ENCODE data around the gene GRIN3B.

The GRIN3B gene

DNA sequence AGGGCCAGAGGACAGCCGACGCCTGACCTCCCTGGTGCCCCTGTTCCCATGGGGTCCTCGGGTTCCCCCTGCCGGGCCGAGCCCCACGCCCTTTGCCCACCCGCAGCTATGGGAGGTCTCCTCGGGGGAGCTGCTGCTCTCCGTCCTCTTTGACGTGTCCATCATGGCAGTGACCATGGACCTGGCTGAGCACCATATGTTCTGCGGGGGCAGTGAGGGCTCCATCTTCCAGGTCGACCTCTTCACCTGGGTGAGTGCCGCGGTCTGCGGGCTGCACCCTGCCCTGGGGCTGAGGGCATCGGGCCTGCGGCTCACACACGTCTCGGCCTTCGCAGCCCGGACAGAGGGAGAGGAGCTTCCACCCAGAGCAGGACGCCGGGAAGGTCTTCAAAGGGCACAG is 9.5 kb upstream of the GRIN3B start:
- no peak for DNase-seq (ENCODE audit: low read depth in 2 of 2)

DNA sequence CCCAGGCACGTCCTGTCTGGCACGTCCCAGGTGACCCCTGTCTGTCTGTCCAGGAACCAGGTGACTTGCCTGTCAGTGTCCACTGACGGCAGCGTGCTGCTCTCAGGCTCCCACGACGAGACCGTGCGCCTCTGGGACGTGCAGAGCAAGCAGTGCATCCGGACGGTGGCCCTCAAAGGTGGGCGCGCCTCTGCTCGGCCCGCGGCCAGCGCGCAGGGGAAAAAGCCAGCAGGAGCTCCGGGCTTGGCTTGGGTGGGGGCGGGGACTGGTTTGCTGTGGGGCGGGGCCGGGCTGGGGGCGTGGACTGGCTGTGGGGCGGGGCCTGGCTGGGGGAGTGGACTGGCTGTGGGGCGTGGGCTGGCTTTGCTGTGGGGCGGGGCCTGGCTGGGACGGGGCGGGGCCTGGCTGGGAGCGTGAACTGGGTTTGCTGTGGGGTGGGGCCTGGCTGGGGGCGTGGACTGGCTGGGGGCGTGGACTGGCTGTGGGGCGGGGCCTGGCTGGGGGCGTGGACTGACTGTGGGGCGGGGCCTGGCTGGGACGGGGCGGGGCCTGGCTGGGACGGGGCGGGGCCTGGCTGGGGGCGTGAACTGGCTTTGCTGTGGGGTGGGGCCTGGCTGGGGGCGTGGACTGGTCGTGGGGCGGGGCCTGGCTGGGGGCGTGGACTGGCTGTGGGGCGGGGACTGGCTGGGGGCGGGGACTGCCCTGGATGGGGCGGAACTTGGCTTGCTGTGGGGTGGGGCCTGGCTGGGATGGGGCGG is 8.9 kb upstream of the GRIN3B start:
- peak in 1 of 2 donors; percentile 35 for DNase-seq (ENCODE audit: low read depth in 2 of 2)

DNA sequence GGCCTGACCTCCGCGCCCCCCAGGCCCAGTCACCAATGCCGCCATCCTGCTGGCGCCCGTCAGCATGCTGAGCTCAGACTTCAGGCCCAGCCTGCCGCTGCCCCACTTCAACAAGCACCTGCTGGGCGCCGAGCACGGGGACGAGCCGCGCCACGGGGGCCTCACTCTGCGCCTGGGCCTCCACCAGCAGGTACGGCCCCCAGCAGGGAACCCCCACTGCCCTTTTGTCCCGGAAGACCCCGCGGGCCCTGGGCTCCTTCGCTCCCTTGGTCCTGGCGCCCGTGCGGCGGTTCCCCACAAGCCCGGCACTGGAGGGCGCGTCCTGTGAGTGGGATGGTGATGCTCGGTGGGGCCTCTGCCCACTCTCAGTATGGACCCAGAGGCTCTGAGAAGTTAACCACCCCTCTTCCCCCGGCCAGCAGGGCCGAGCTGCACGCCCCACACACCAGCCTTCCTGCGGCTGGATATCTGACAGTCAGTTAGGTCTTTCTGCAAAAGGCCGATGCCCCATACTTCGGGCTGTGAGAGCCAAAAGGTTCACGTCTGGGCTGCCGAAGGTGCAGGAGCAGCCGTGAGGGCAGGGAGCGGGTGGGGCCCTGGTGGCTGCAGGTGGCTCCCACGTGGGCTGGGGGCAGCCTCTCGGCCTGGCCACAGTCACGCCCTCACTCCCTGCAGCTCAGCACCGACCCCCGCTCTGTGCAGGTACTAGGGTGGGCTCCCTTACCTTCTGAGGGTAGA is 8.1 kb upstream of the GRIN3B start:
- no peak for DNase-seq (ENCODE audit: low read depth in 2 of 2)

DNA sequence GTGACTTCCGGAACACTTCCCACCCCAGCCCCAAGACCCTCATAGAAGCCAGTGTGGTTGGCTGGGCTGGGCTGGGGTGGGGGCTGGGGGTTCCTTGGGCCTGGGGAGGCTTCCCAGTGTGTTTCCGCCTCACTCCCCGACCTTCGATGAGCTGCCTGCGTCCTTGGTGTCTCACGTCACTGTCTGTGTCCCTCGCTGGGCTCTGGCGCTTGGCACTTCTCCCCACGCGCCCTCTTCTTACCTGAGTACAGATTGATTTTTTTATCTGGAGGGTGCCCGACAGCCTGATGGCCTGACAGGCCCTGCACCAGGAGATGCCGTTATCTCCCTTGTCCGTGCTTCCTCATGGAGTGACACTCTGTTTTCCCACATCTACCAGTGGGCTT is 7.6 kb upstream of the GRIN3B start:
- no peak for DNase-seq (ENCODE audit: low read depth in 2 of 2)

DNA sequence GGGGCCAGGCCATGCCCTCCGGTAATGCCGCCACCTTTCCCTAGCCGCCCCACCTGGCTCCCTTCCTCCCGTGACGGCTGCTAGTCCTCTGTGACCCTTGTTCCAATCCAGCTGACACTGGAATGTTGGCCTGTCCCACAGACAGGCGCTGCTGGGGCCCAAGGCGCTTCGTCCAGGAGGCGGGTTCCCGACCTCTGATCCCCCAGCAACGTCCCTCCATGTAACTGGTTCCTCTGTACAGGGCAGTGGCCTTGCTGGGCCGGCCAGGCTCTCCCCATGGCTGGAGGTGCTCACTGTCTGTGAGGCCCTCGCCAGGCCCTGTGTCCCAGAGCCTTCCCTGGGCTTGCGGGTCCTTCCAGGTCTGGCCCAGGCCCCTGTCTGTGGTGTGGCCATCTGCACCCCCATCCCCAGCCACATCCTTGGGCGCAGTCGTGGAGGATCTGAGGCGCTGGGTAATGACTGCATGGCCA is 6.8 kb upstream of the GRIN3B start:
- no peak for DNase-seq (ENCODE audit: low read depth in 2 of 2)

DNA sequence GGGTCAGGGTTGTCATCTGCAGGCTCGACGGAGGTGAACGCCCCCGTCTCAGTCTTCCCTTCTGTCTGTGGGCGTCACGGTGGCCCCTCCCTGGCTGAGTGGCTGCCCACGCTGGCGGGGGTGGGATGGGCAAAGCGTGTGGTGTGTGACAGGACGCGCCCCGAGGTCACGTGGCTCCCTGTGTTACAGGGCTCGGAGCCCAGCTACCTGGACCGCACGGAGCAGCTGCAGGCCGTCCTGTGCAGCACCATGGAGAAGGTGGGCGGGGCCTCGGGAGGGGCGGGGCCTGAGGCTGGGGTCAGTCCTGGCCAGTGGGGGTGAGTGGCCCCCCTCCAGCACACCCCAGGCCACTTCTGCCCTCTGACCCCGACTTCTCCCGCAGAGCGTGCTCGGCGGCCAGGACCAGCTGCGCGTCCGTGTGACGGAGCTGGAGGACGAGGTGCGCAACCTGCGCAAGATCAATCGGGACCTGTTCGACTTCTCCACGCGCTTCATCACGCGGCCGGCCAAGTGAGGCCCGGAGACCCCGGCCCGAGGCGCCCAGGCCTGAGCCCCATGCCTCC is 6.3 kb upstream of the GRIN3B start:
- no peak for DNase-seq (ENCODE audit: low read depth in 2 of 2)

DNA sequence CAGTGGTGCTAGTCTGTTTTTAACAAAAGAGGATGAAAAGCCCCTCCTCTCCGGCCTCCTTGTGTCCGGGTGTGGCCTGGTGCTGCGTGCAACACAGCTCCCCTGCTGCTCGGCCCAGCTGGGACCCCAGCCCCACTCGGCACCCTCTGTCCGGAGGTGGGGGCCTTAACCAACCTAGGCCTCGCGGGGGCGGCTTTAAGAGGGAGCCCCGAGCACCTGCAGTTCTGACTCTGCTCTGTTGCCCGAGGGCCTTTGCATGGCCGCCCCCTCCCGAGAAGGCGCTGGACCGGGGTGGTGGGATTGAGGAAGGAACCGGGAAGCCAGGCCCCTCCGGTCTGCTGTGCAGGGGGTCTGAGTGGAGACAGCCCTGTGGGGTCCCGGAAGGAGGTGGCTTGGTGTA is 5.7 kb upstream of the GRIN3B start:
- DNase-seq (ENCODE audit: low read depth in 2 of 2) = no peak

DNA sequence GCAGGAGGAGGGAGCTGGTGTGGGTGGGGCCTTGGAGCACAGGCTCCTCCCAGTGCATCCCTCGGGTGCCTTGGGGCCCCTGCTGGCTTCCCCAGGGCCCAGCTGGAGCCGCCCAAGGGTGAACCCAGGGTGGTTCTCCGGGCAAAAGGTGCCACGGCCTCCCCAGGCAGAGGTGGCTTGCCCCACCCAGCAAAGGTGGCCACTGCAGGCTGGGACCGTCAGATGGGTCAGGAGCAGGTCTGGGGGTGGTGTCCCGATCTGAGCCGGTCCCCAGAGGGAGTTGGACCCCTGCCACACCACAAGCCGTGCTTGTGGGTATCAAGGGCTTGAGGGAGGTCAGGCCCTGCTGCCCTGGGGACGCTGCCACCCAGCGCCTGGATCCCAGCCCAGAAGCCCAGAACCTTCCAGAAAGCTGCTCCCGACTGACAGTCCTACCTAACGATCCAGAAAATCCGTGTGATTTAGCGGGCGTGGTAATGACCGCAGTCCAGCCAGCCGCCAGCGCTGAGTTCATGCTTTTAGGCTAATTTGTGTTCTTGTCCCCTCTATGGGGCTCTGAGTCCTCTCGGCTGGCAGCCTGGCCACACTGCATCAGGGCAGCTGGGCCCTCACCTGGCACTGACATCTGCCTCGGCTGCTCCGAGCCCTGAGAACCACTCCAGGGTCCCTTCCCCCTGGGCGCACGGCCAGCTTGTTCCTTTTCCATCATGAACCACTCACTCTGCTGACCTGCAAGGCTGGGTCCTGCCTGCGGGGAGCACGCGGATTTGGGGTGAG is 5.0 kb upstream of the GRIN3B start:
- no peak for DNase-seq (ENCODE audit: low read depth in 2 of 2)

DNA sequence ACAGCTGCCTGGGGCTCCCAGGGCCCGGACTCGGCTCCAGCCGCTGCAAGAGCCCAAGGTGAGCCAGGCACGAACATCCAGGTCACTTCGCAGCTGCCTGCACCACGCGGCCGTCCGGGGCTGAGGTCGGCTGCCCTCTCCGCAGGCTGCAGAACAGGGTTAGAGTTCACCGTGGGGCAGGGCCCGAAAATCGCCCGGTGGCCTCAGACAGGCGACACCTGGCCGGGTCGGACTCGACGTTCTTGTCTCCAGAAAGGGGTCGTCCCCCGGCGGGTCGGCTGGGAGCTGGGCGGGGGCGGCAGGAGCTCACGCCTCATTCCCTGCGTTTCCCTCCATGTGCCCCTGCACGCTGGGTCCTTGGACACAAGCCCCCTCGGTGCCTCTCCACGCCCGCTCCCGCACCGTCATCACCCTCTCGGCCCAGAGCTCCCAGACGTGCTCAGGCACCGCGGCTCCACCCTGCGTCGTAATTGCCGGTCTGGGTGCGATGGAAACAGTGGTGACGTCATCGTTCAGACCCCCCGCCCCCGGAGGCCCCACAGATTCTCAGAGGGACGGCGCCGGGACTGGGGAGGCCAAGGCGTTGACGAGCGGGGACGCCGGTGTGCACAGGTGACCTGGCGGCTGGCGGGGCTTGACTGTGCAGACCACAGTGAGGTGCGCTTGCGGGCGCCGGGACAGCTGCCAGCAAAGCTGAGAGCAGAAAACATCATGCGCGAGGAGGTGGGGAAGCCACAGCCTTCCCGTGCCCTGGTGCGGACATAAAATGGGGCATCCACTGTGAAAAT is 4.0 kb upstream of the GRIN3B start:
- DNase-seq (ENCODE audit: low read depth in 2 of 2) = peak; percentile 36 to 52

DNA sequence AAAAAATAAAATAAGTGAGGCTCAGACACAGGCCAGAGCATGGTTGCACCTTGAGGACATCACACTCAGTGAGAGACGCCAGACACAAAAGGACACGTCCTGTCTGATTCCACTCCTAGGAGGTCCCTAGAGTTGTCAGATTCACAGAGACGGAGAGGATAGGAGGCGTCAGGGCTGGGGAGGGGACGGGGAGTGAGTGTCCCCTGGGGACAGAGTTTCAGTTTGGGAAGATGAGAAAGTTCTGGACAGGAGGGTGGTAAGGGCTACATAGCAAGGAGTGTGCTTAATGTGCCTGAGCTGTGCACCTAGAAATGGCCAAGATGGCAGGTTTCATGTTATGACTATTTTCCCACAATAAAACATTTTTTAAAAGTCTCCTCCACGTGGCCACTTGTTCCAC is 2.2 kb upstream of the GRIN3B start:
- DNase-seq (ENCODE audit: low read depth in 2 of 2) = no peak

DNA sequence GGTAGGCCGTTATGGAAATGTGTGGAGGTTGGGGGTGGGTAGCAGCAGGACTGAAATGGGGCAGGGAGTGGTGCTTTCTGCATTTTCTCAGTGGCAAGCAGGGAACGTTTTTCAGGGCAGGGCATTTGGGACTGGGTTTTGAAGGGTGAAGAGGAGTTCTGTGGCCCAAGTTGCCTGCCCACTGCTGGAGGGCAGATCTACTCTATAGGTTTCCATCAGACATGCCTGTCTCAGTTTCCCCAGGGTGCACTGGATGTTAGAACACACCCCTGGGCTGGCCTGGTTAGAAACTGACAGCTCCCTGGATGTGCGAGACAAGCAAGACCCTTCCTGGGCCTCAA is 870 bp upstream of the GRIN3B start:
- DNase-seq (ENCODE audit: low read depth in 2 of 2) = no peak

DNA sequence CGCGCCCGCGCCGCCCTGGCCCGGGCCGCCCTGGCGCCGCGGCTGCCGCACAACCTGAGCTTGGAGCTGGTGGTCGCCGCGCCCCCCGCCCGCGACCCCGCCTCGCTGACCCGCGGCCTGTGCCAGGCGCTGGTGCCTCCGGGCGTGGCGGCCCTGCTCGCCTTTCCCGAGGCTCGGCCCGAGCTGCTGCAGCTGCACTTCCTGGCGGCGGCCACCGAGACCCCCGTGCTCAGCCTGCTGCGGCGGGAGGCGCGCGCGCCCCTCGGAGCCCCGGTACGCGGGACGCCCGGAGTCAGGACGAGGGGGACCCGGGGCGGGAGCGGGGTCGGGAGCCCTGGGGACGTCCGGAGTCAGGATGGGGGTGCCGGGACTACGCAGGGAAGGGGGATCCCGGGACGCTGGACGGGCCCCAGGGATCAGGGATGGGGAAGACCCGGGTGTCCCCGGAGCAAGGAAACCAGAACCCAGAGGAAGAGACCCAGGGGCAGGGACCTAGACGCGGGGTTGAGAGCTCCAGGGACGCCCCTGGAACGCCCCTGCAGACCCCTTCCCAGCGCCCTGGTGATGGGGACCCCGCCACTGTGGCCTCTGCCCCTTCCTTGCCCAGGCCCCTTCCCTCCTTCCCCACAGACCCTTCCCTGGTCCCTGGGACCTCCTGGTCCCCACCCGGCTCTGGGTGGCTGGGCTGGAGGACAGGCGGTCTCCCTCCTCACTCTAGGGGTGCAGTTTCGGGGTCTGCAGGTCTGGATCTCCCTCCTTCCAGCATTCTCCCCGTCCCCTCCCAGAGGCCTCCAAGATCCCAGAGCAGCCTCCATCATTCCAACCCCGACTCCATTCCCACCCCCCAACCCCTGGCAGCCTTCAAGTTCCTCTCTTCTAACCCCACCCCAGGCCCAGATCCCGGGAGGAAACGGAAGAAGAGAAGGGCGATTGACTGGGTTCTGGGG is 645 bp downstream of the GRIN3B start:
- DNase-seq (ENCODE audit: low read depth in 2 of 2) = no peak

DNA sequence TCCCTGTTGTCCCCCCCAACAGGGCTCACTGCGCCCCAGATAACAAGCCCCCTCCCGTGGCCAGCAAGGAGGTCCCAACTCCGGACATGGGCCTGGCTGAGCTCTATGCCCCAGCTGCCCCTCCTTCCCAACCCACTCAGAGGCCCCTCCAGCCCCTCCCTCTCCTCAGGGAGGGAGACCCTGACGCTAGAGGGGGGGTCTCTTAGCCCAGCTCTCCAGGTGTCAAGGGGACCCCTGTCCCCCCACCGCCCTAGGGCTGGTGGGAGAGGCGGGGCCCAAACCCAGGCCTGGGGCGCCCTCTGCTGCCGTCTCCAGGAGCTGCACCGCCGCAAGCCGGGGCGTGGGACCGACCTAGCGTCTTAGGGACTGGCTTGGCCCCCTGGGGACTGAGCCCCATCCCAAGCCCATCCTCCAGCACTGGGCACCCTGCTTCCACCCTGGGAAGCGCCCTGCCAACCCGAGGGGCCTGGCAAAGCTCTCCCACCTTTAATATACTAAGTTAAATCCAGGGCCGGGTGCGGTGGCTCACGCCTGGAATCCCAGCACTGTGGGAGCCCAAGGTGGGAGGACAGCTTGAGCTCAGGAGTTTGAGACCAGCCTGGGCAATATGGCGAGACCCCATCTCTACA is 1.4 kb downstream of the GRIN3B start:
- DNase-seq (ENCODE audit: low read depth in 2 of 2) = peak; percentile 38 to 53

DNA sequence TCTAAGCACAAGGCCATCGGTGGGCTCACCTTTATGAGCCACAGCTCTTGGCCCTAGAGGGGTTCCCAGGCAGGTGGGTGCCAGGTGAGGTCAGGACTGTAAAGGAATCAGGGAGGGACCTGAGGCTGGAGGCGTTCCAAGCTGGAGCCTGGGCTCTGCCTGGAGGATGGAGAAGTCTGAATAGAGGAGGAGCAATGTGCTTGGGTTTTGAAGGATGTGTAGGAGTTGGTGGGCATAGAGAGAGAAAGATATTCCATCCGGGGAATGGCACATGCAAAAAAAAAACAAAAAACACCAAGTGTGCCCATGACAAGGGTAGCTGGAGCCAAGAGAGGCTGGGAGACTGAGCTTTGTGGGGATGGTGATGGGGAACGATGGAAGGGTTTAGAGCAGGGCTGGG is 2.4 kb downstream of the GRIN3B start:
- no peak for DNase-seq (ENCODE audit: low read depth in 2 of 2)

DNA sequence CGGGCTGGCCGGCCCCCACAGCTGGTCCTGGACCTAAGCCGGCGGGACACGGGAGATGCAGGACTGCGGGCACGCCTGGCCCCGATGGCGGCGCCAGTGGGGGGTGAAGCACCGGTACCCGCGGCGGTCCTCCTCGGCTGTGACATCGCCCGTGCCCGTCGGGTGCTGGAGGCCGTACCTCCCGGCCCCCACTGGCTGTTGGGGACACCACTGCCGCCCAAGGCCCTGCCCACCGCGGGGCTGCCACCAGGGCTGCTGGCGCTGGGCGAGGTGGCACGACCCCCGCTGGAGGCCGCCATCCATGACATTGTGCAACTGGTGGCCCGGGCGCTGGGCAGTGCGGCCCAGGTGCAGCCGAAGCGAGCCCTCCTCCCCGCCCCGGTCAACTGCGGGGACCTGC is 3.1 kb downstream of the GRIN3B start:
- DNase-seq (ENCODE audit: low read depth in 2 of 2) = no peak

DNA sequence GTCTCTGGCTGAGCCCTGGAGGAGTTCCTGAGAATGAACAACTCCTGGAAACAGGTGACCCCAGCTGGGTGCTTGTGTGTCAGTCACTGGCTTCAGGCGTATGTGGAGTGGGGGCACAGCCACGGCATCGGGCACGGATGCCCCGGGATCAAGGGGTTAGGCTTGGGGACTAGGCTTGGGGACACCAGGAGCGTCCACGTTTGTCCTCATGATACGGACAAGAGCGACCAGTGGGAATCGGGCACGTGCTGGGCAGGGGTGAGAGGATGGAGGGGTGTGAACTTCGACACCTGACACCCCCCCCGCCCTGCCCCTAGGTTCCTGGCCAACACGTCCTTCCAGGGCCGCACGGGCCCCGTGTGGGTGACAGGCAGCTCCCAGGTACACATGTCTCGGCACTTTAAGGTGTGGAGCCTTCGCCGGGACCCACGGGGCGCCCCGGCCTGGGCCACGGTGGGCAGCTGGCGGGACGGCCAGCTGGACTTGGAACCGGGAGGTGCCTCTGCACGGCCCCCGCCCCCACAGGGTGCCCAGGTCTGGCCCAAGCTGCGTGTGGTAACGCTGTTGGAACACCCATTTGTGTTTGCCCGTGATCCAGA is 4.1 kb downstream of the GRIN3B start:
- DNase-seq (ENCODE audit: low read depth in 2 of 2) = no peak

DNA sequence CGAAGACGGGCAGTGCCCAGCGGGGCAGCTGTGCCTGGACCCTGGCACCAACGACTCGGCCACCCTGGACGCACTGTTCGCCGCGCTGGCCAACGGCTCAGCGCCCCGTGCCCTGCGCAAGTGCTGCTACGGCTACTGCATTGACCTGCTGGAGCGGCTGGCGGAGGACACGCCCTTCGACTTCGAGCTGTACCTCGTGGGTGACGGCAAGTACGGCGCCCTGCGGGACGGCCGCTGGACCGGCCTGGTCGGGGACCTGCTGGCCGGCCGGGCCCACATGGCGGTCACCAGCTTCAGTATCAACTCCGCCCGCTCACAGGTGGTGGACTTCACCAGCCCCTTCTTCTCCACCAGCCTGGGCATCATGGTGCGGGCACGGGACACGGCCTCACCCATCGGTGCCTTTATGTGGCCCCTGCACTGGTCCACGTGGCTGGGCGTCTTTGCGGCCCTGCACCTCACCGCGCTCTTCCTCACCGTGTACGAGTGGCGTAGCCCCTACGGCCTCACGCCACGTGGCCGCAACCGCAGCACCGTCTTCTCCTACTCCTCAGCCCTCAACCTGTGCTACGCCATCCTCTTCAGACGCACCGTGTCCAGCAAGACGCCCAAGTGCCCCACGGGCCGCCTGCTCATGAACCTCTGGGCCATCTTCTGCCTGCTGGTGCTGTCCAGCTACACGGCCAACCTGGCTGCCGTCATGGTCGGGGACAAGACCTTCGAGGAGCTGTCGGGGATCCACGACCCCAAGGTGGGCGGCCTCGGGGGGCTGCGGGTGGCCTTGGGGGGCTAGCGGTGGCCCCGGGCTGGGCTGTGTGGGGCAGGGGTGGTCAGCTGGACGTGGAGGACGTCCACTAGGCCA is 4.8 kb downstream of the GRIN3B start:
- no peak for DNase-seq (ENCODE audit: low read depth in 2 of 2)

DNA sequence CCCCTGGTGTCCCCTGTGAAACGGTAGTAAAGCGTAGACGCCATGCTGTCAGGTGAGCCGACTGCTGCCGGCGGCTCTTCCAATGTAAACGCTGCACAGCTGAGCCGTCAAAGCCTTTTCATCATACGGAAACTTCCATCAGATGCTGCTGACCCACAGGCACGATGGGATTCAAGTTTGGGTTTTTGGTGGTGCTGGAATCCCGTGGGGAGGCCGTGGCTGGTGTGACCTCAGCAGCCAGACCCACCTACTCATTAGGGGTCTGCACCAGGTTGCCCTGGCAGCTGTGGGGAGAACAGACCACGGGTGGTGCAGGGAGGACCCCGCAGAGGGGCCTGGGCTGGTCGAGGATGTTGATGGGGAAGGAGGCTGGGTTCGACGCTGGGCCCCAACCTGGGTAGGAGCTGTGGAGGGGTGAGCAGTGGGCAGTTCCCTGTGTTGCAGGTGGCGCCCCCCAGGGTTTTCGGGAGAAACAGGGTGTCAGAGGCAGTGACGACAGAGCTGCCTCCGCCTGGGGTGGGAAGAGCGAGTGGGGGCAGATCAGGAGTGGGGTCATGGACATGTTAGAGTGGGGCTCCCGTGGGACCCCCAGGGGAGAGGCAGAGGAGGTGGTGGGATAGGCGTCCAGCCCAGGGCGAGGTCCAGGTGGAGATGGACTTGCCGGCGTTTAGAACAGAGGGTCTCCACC is 6.6 kb downstream of the GRIN3B start:
- DNase-seq (ENCODE audit: low read depth in 2 of 2) = no peak

Measured in stimulated activated CD8-positive, alpha-beta memory T cell treated with anti-CD3 and anti-CD28 coated beads, Interleukin-2, amount 100 ng/mL, for 1 hour (primary cell).